Mesothelial cell of epicardium (in vitro differentiated cells): ENCODE data around the gene PLEKHG3. TPM values are rescaled to one million over a fixed set of nuclear protein-coding genes. Genes with fewer than 3 reads are reported as not detected.
A peak's percentile ranks its signal among the peaks of the same experiment; 100 is the strongest.

ENCODE experiments used
- DNase-seq, 2 experiments: peaks; one replicate each; pipeline ENCODE4 v3.0.0; 2021; ENCODE audit warnings: low spot score in 2 of 2; ENCODE audit not compliant: unreplicated experiment in 2 of 2
- H3K27ac Mint-ChIP-seq: 2 replicates; pipeline ENCODE4 v1.8.0; 2021; ENCODE audit warnings: mixed read lengths
- H3K27me3 Mint-ChIP-seq: 2 replicates; pipeline ENCODE4 v1.8.0; 2021; ENCODE audit warnings: low read depth, mixed read lengths
- H3K36me3 Mint-ChIP-seq: 2 replicates; pipeline ENCODE4 v1.8.0; 2021; ENCODE audit warnings: mixed read lengths
- H3K4me1 Mint-ChIP-seq: 2 replicates; pipeline ENCODE4 v1.8.0; 2021; ENCODE audit warnings: mixed read lengths
- H3K4me3 Mint-ChIP-seq: 2 replicates; pipeline ENCODE4 v1.8.0; 2021; ENCODE audit warnings: mild to moderate bottlenecking, moderate library complexity, mixed read lengths
- H3K9me3 Mint-ChIP-seq: 2 replicates; pipeline ENCODE4 v1.8.0; 2021; ENCODE audit warnings: mixed read lengths
- CTCF ChIP-seq: fragments of 200-600 bp; sonication (generic); IDR thresholded peaks from one replicate; pipeline ENCODE4 v1.5.0; 2021; ENCODE audit warnings: antibody characterized with exemption; ENCODE audit not compliant: unreplicated experiment
- total RNA-seq: library from RNA; stranded (reverse); gene quantifications from 3 replicates; pipeline ENCODE4 v1.2.1, GENCODE V29; 2021

Gene PLEKHG3
- total RNA-seq, 1 donor from 2014 or later: 141 TPM

- no peaks in the 10 kb centered on the region for H3K27me3 Mint-ChIP-seq
- H3K27ac Mint-ChIP-seq: peak overlapping the region; percentile 99
- DNase-seq: no peak
- no peak for TF ChIP-seq CTCF
- no peak overlapping the region for H3K4me3 Mint-ChIP-seq
- H3K9me3 Mint-ChIP-seq: peaks cover 17% of the 10 kb centered on the region
- H3K4me1 Mint-ChIP-seq: peaks cover 74% of the 10 kb centered on the region
- peaks cover 21% of the 10 kb centered on the region for H3K36me3 Mint-ChIP-seq
These were observed 13.6 kb downstream of the PLEKHG3 start for GRCh38 chr14:64717870-64718269.

GRCh38 chr14:64718762-64719161, 14.5 kb downstream of the PLEKHG3 start:
- H3K27ac Mint-ChIP-seq: peak overlapping the region; percentile 99
- no peak for TF ChIP-seq CTCF
- H3K9me3 Mint-ChIP-seq: peaks cover 8% of the 10 kb centered on the region
- DNase-seq: no peak
- H3K4me3 Mint-ChIP-seq: no peak overlapping the region
- H3K4me1 Mint-ChIP-seq: peaks cover 80% of the 10 kb centered on the region
- no peaks in the 10 kb centered on the region for H3K27me3 Mint-ChIP-seq
- H3K36me3 Mint-ChIP-seq: peaks cover 13% of the 10 kb centered on the region

GRCh38 chr14:64719601-64720000, 15.4 kb downstream of the PLEKHG3 start:
- peak overlapping the region; percentile 90 for H3K27ac Mint-ChIP-seq
- DNase-seq: no peak
- H3K4me1 Mint-ChIP-seq: peaks cover 88% of the 10 kb centered on the region
- no peaks in the 10 kb centered on the region for H3K27me3 Mint-ChIP-seq
- no peak for TF ChIP-seq CTCF
- peaks cover 7% of the 10 kb centered on the region for H3K36me3 Mint-ChIP-seq
- H3K4me3 Mint-ChIP-seq: no peak overlapping the region
- no peaks in the 10 kb centered on the region for H3K9me3 Mint-ChIP-seq

GRCh38 chr14:64720131-64720576, 15.9 kb downstream of the PLEKHG3 start:
- Mint-ChIP-seq H3K36me3 (peaks cover 7% of the 10 kb centered on the region), H3K9me3 (no peaks in the 10 kb centered on the region), H3K4me1 (peaks cover 90% of the 10 kb centered on the region), H3K27ac (peak overlapping the region; percentile 90), H3K4me3 (no peak overlapping the region), H3K27me3 (no peaks in the 10 kb centered on the region)
- TF ChIP-seq CTCF: no peak
- DNase-seq: no peak

- peaks cover 91% of the 10 kb centered on the region for H3K4me1 Mint-ChIP-seq
- no peaks in the 10 kb centered on the region for H3K9me3 Mint-ChIP-seq
- H3K27me3 Mint-ChIP-seq: no peaks in the 10 kb centered on the region
- H3K27ac Mint-ChIP-seq: peak overlapping the region; percentile 84
- peaks cover 7% of the 10 kb centered on the region for H3K36me3 Mint-ChIP-seq
- H3K4me3 Mint-ChIP-seq: no peak overlapping the region
- DNase-seq: no peak
- no peak for TF ChIP-seq CTCF
These were observed 17.2 kb downstream of the PLEKHG3 start for GRCh38 chr14:64721391-64721791.

GRCh38 chr14:64721899-64722298, 17.7 kb downstream of the PLEKHG3 start:
- Mint-ChIP-seq H3K36me3 (peaks cover 7% of the 10 kb centered on the region), H3K9me3 (no peaks in the 10 kb centered on the region), H3K27me3 (no peaks in the 10 kb centered on the region), H3K4me3 (no peak overlapping the region), H3K27ac (peak overlapping the region; percentile 84), H3K4me1 (peaks cover 91% of the 10 kb centered on the region)
- no peak for DNase-seq
- no peak for TF ChIP-seq CTCF
